Naive thymus-derived CD4-positive, alpha-beta T cell (primary cell): Measurements from ENCODE around the gene CDYL. TPM values are rescaled to one million over a fixed set of nuclear protein-coding genes. Genes with fewer than 3 reads are reported as not detected.
A peak's percentile ranks its signal among the peaks of the same experiment; 100 is the strongest.

Source experiments
- ATAC-seq: fragments of 150-1000 bp; cut with Tn5 transposase; 2 replicates; pipeline ENCODE4 v1.10.0; 2021; ENCODE audit warnings: mild to moderate bottlenecking, moderate library complexity
- CTCF ChIA-PET: fragments of 350-600 bp; sonication (Branson Sonifier 250); formaldehyde crosslinking; loops from one replicate; lab custom pipeline; 2021; ENCODE audit warnings: antibody characterized with exemption; lab: Charles Lee
- POLR2A ChIA-PET: fragments of 350-600 bp; sonication (Branson Sonifier 250); formaldehyde crosslinking; loops from one replicate; lab custom pipeline; 2021; ENCODE audit warnings: antibody characterized with exemption, inconsistent platforms; lab: Charles Lee
- DNase-seq, 9 donors: peaks; one replicate each; pipeline versions ENCODE4 v3.0.0 to v3.0.0-alpha.2; 2020 to 2022; ENCODE audit warnings: mixed read lengths in 1 of 9
- H3K27ac ChIP-seq: one replicate; pipeline ENCODE4 v1.7.0; 2013; ENCODE audit warnings: mild to moderate bottlenecking, low read depth, low read length, moderate library complexity
- H3K27me3 ChIP-seq, 2 donors: one replicate each; pipeline ENCODE4 v1.7.0; 2013; ENCODE audit warnings: low read length in 2 of 2, mild to moderate bottlenecking in 2 of 2, moderate library complexity in 2 of 2; ENCODE audit not compliant: control insufficient read depth in 2 of 2, insufficient read depth in 2 of 2
- H3K36me3 ChIP-seq, 3 experiments: 1 replicate in 2 of 3; 2 replicates in 1 of 3; pipeline ENCODE4 v1.7.0; 2013; ENCODE audit warnings: low read length in 3 of 3, mild to moderate bottlenecking in 3 of 3, moderate library complexity in 1 of 3; ENCODE audit not compliant: insufficient read depth in 3 of 3, control insufficient read depth in 2 of 3
- H3K4me1 ChIP-seq, 2 donors: one replicate each; pipeline ENCODE4 v1.7.0; 2013; ENCODE audit warnings: low read length in 2 of 2, mild to moderate bottlenecking in 2 of 2, moderate library complexity in 1 of 2; ENCODE audit not compliant: control insufficient read depth in 2 of 2, insufficient read depth in 2 of 2
- H3K4me3 ChIP-seq: 2 replicates; pipeline ENCODE4 v1.7.0; 2013; ENCODE audit warnings: mild to moderate bottlenecking, low read length
- H3K9me3 ChIP-seq, 3 experiments: 1 replicate in 2 of 3; 2 replicates in 1 of 3; pipeline ENCODE4 v1.7.0; 2013; ENCODE audit warnings: low read length in 3 of 3; ENCODE audit not compliant: control insufficient read depth in 2 of 3
- H3K27ac Mint-ChIP-seq, 9 donors: one replicate each; pipeline ENCODE4 v1.8.0; 2020 to 2022; ENCODE audit warnings: mixed read lengths in 9 of 9, mild to moderate bottlenecking in 8 of 9, moderate library complexity in 5 of 9, inconsistent platforms in 2 of 9
- H3K27me3 Mint-ChIP-seq, 5 donors: one replicate each; pipeline ENCODE4 v1.8.0; 2021 to 2022; ENCODE audit warnings: mixed read lengths in 5 of 5, mild to moderate bottlenecking in 1 of 5
- H3K36me3 Mint-ChIP-seq, 5 donors: one replicate each; pipeline ENCODE4 v1.8.0; 2020 to 2022; ENCODE audit warnings: mixed read lengths in 5 of 5, mild to moderate bottlenecking in 3 of 5, inconsistent platforms in 1 of 5
- H3K4me1 Mint-ChIP-seq, 7 donors: one replicate each; pipeline ENCODE4 v1.8.0; 2020 to 2022; ENCODE audit warnings: mixed read lengths in 7 of 7, mild to moderate bottlenecking in 3 of 7, inconsistent platforms in 1 of 7
- H3K4me3 Mint-ChIP-seq, 10 donors: one replicate each; pipeline ENCODE4 v1.8.0; 2020 to 2022; ENCODE audit warnings: mild to moderate bottlenecking in 10 of 10, mixed read lengths in 10 of 10, moderate library complexity in 6 of 10, inconsistent platforms in 2 of 10
- H3K9me3 Mint-ChIP-seq, 11 donors: one replicate each; pipeline ENCODE4 v1.8.0; 2020 to 2022; ENCODE audit warnings: mixed read lengths in 11 of 11, mild to moderate bottlenecking in 4 of 11, inconsistent platforms in 1 of 11, moderate library complexity in 1 of 11
- intact Hi-C, 2 donors: fragments of 100-400 bp; cut with micrococcal nuclease; formaldehyde crosslinking; loops; one replicate each; pipeline ENCODE4 v1.15.1; 2023
- polyA plus RNA-seq, 2 donors: library from polyadenylated mRNA; unstranded; fragments of 300-500 nt; fragmentation: Illumina TruSeq; gene quantifications; one replicate each; pipeline ENCODE4 v1.2.3, GENCODE V29; 2021
- total RNA-seq, 6 experiments: library from RNA in 5 of 6; stranded (reverse) in 5 of 6; gene quantifications; 1 replicate in 5 of 6; 2 replicates in 1 of 6; pipeline ENCODE4 v1.2.3 and lab custom pipeline; 2021 to 2026

CDYL gene
- total and polyA plus RNA-seq, 7 experiments from 2014 or later = 3.6 to 43.3 (median 32.3) TPM

DNA sequence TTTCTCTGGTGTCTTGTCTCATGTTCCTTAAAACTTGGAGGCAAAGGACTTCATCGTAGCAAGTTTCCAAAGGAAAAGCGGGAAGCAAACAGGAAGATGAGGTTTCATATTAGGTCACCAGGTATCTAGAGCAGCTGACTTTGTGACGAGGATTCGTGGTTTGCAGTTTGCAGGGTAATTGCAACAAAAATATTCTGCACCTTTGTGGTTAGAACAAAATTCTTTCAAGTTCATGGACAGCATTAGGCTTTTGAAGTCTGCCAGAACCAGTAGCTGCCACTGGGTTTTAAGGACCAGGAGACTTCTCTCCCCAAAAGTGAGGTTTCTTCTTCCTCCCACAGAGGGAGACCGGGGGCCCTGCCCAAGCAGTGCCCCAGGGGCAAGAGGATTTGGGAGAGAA lies 164.2 kb downstream of the CDYL start:
- Mint-ChIP-seq H3K4me3 (no peak overlapping the region), H3K36me3 (peaks cover 5 to 27% (median 6%) of the 10 kb centered on the region in 5 donors), H3K4me1 (peaks cover 0 to 45% (median 9%) of the 10 kb centered on the region in 7 donors), H3K27ac (no peak overlapping the region), H3K27me3 (no peaks in the 10 kb centered on the region), H3K9me3 (no peaks in the 10 kb centered on the region)
- H3K36me3 ChIP-seq = peaks cover 0 to 26% (median 0%) of the 10 kb centered on the region in 3 experiments
- H3K27ac ChIP-seq = no peak overlapping the region
- no peak for ATAC-seq
- POLR2A ChIA-PET = no interaction called here
- CTCF ChIA-PET = no interaction called here
- peaks cover 0 to 5% of the 10 kb centered on the region in 2 donors for H3K4me1 ChIP-seq
- H3K4me3 ChIP-seq = no peak overlapping the region
- DNase-seq = no peak
- no peaks in the 10 kb centered on the region for H3K9me3 ChIP-seq
- intact Hi-C loops = no loop called here
- H3K27me3 ChIP-seq = no peaks in the 10 kb centered on the region

DNA sequence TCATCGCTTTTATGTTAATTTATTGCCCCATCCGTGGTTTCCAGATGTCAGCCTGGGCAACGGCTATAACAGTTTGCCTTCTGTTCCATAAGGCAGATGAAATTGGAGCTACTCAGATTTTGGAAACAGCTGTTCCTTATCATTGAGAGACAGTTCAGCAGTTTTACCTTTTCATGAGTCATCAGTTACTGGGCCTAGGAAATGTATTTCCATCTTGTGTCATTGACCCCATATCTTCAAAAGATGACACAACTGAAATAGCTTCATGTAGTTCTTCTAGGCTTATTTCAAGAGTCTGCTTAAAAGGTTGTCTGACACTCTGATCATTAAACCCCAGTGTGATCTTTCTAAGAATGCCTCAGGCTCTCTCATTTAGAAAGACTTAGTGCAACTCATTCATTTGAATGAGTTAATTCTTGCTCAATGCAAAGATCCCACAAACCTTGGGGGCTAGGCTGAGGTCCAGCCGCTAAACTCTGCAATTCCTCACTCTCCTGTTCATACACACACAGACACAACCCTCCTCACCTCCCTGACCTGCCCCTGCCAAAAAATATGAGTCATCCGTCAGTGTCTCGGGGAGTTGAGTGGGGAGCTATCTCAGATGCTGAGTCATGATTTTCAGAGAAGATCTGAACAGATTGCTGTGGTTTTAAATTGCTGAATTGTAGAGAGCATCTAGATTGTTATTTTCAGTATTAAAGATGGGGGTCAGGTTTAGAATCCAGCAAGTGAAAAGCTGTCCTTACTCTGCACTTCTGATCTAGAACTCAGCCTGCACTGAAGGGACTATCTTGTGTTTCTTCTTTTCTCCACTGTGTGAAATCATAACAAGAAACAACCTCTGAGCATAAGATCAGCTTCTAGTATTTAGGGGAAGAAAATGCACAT lies 165.8 kb downstream of the CDYL start:
- H3K27me3 Mint-ChIP-seq = no peaks in the 10 kb centered on the region
- peaks cover 0 to 35% (median 0%) of the 10 kb centered on the region in 3 experiments for H3K36me3 ChIP-seq
- peaks cover 5 to 25% (median 6%) of the 10 kb centered on the region in 5 donors for H3K36me3 Mint-ChIP-seq
- intact Hi-C loops = no loop called here
- H3K27me3 ChIP-seq = no peaks in the 10 kb centered on the region
- peaks cover 0 to 36% (median 5%) of the 10 kb centered on the region in 7 donors for H3K4me1 Mint-ChIP-seq
- peak overlapping the region in 3 of 9 donors; percentile 7 to 43 (median 14) for H3K27ac Mint-ChIP-seq
- CTCF ChIA-PET = no interaction called here
- DNase-seq (peak in 1 of 9 donors; percentile 44), ATAC-seq (peak; percentile 73)
- H3K4me1 ChIP-seq = peaks cover 0 to 5% of the 10 kb centered on the region in 2 donors
- H3K4me3 Mint-ChIP-seq = peak overlapping the region in 1 of 10 donors; percentile 2
- no peaks in the 10 kb centered on the region for H3K9me3 ChIP-seq
- H3K4me3 ChIP-seq = no peak overlapping the region
- H3K9me3 Mint-ChIP-seq = no peaks in the 10 kb centered on the region
- H3K27ac ChIP-seq = no peak overlapping the region
- POLR2A ChIA-PET = no interaction called here

DNA sequence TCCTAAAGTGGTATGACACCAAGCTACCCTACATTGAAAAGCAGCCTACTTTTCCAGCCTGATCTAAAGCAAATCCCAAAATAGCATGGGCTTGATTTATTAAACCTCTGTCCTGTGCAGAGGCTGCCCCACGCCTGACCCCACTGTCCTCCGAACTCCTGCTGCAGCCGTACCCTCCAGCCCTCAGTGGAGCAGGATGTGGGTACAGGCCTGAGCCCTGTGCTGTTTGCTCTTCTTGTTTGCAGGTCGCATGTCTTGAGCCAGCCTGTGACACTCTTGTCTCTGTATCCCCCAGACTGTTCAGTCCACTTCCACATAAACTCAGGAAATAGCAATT lies 166.4 kb downstream of the CDYL start:
- ChIA-PET CTCF (no interaction called here), POLR2A (no interaction called here)
- Mint-ChIP-seq H3K4me3 (peak overlapping the region in 1 of 10 donors; percentile 1), H3K27ac (peak overlapping the region in 1 of 9 donors; percentile 42), H3K4me1 (peaks cover 0 to 36% (median 5%) of the 10 kb centered on the region in 7 donors), H3K9me3 (no peaks in the 10 kb centered on the region), H3K27me3 (no peaks in the 10 kb centered on the region), H3K36me3 (peaks cover 5 to 22% (median 6%) of the 10 kb centered on the region in 5 donors)
- Histone ChIP-seq H3K4me1 (peaks cover 0 to 5% of the 10 kb centered on the region in 2 donors), H3K4me3 (no peak overlapping the region), H3K27ac (no peak overlapping the region), H3K9me3 (no peaks in the 10 kb centered on the region), H3K27me3 (no peaks in the 10 kb centered on the region), H3K36me3 (peaks cover 0 to 41% (median 0%) of the 10 kb centered on the region in 3 experiments)
- ATAC-seq = peak; percentile 30
- no peak for DNase-seq
- intact Hi-C loops = no loop called here

DNA sequence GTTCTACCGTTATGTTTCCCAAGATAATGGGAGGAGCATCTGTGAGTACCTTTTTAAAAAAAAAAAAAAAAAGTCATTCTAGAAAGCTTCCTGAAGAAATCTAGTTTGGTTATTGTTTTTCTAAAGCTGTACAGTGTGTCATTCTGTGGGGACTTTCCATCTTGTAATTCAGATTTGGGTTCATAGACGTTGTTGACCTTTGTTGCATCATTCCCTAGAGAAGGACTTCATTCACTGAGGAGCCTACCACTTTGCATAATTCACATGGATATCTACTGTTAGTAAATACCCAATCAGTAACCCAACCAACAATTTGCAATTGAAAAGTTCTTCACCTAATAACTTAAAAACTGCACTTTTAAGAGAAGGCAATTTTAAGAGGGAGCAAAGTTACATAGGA lies 167.5 kb downstream of the CDYL start:
- Mint-ChIP-seq H3K27me3 (no peaks in the 10 kb centered on the region), H3K4me3 (no peak overlapping the region), H3K27ac (no peak overlapping the region), H3K9me3 (no peaks in the 10 kb centered on the region), H3K36me3 (peaks cover 3 to 26% (median 10%) of the 10 kb centered on the region in 5 donors), H3K4me1 (peaks cover 0 to 36% (median 5%) of the 10 kb centered on the region in 7 donors)
- POLR2A ChIA-PET = no interaction called here
- H3K4me3 ChIP-seq = no peak overlapping the region
- CTCF ChIA-PET = no interaction called here
- no peaks in the 10 kb centered on the region for H3K27me3 ChIP-seq
- peaks cover 0 to 5% of the 10 kb centered on the region in 2 donors for H3K4me1 ChIP-seq
- no peak for DNase-seq
- peaks cover 0 to 48% (median 0%) of the 10 kb centered on the region in 3 experiments for H3K36me3 ChIP-seq
- no peak for ATAC-seq
- no peaks in the 10 kb centered on the region for H3K9me3 ChIP-seq
- H3K27ac ChIP-seq = no peak overlapping the region
- intact Hi-C loops = no loop called here

DNA sequence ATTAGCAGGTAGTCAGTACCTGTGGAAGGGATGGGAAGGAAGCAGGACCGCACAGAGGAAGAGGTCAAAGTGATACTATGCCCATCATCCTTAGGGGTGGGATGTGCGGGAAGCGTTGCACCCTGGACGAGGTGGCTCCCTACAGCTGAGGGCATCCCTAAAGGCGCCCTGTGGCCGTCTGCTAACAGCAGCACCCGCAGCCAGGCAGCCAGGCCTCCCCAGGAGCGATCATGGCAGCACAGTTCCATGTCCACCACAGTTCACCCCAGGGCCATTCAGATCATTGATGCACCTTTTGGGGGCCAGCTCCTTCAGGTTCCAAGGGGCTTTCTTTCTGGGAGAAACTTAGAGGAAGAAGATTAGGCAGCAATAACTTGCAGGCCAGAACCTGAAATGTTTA lies 168.1 kb downstream of the CDYL start:
- no peak overlapping the region for H3K27ac ChIP-seq
- no peak overlapping the region for H3K4me3 ChIP-seq
- H3K36me3 ChIP-seq = peaks cover 0 to 54% (median 0%) of the 10 kb centered on the region in 3 experiments
- CTCF ChIA-PET = no interaction called here
- Mint-ChIP-seq H3K4me1 (peaks cover 0 to 36% (median 5%) of the 10 kb centered on the region in 7 donors), H3K27me3 (no peaks in the 10 kb centered on the region), H3K27ac (no peak overlapping the region), H3K4me3 (no peak overlapping the region), H3K9me3 (no peaks in the 10 kb centered on the region), H3K36me3 (peaks cover 3 to 25% (median 12%) of the 10 kb centered on the region in 5 donors)
- intact Hi-C loops = no loop called here
- POLR2A ChIA-PET = no interaction called here
- DNase-seq = no peak
- H3K27me3 ChIP-seq = no peaks in the 10 kb centered on the region
- no peak for ATAC-seq
- H3K9me3 ChIP-seq = no peaks in the 10 kb centered on the region
- H3K4me1 ChIP-seq = peaks cover 0 to 5% of the 10 kb centered on the region in 2 donors

DNA sequence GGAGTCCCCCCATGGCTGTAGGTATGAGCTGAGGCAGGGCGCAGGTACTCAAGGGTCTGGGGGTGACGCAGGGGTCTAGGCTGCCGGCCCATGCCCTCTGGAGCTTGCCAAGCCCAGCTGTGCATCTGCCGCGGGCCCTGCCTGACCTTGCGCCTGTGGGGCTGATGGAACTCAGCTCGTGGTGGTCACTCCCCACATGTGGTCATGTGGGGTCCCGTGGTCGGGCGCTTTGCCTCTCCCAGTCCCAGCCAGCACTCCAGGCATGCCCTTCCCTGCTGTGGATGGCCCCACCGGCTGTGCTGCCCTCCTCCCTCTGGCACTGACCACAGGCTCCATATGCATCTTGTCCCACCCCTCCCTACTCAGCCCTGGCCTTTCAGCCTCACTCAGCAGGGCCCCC lies 170.3 kb downstream of the CDYL start:
- peaks cover 0 to 64% (median 0%) of the 10 kb centered on the region in 3 experiments for H3K36me3 ChIP-seq
- no peak overlapping the region for H3K27ac ChIP-seq
- H3K27ac Mint-ChIP-seq = no peak overlapping the region
- POLR2A ChIA-PET = no interaction called here
- no peak overlapping the region for H3K4me3 ChIP-seq
- DNase-seq (no peak), ATAC-seq (no peak)
- H3K9me3 Mint-ChIP-seq = no peaks in the 10 kb centered on the region
- H3K4me3 Mint-ChIP-seq = no peak overlapping the region
- CTCF ChIA-PET = no interaction called here
- H3K27me3 Mint-ChIP-seq = no peaks in the 10 kb centered on the region
- intact Hi-C loops = no loop called here
- H3K27me3 ChIP-seq = no peaks in the 10 kb centered on the region
- H3K36me3 Mint-ChIP-seq = peaks cover 3 to 43% (median 26%) of the 10 kb centered on the region in 5 donors
- H3K9me3 ChIP-seq = no peaks in the 10 kb centered on the region
- peaks cover 0 to 3% of the 10 kb centered on the region in 2 donors for H3K4me1 ChIP-seq
- peaks cover 0 to 22% (median 6%) of the 10 kb centered on the region in 7 donors for H3K4me1 Mint-ChIP-seq
